Transverse colon (tissue), 4 donors: ENCODE measurements around the gene ACTN4. TPM values are rescaled to one million over a fixed set of nuclear protein-coding genes. Genes with fewer than 3 reads are reported as not detected.
"Not testable (repeated sequence)": the region's sequence is repeated elsewhere in the genome, so short reads cannot be mapped to it uniquely, and the experiment has no call there.

Experiments
- DNase-seq: peaks from one replicate; pipeline ENCODE4 v3.0.0-alpha.2; 2019
- H3K27ac ChIP-seq, 4 donors: fragments of 200-600 bp; sonication (generic); 2 replicates each; pipeline ENCODE4 v1.5.1; 2016 to 2018; ENCODE audit warnings: inconsistent platforms in 4 of 4
- H3K27me3 ChIP-seq: fragments of 200-600 bp; sonication (generic); 2 replicates; pipeline ENCODE4 v1.5.1; 2017; ENCODE audit warnings: inconsistent platforms
- H3K36me3 ChIP-seq, 4 donors: fragments of 200-600 bp; sonication (generic); 2 replicates each; pipeline ENCODE4 v1.5.1; 2017 to 2019; ENCODE audit warnings: inconsistent platforms in 4 of 4
- H3K4me1 ChIP-seq, 4 donors: fragments of 200-600 bp; sonication (generic); 2 replicates each; pipeline ENCODE4 v1.5.1; 2017 to 2020; ENCODE audit warnings: inconsistent platforms in 4 of 4
- H3K4me3 ChIP-seq, 4 donors: fragments of 200-600 bp; sonication (generic); 1 replicate in 1 of 4; 2 replicates in 3 of 4; pipeline versions ENCODE4 v1.5.1 to v1.6.1; 2017 to 2019; ENCODE audit warnings: inconsistent platforms in 4 of 4
- H3K9me3 ChIP-seq, 2 donors: fragments of 200-600 bp; sonication (generic); 2 replicates each; pipeline ENCODE4 v1.5.1; 2017 to 2019; ENCODE audit warnings: inconsistent platforms in 2 of 2
- EP300 ChIP-seq: sonication (generic); formaldehyde crosslinking; IDR thresholded peaks from one replicate; pipeline ENCODE4 v1.6.1; 2017; ENCODE audit warnings: antibody characterized with exemption, low read depth
- POLR2A ChIP-seq: fragments of 450-650 bp; IDR thresholded peaks from one replicate; pipeline ENCODE4 v1.6.1; 2016; ENCODE audit warnings: antibody characterized with exemption, mild to moderate bottlenecking, moderate library complexity
- POLR2AphosphoS5 ChIP-seq, 3 donors: sonication (generic); formaldehyde crosslinking; IDR thresholded peaks; one replicate each; pipeline ENCODE4 v1.6.1; 2016; ENCODE audit warnings: antibody characterized with exemption in 3 of 3
- WGBS, 2 donors: methylation state at CpG; one replicate each; pipeline ENCODE4 v1.1.5; 2018; ENCODE audit warnings: low coverage in 1 of 2; 5-methylcytosine and 5-hydroxymethylcytosine counted together
- in situ Hi-C, 4 donors: fragments of 200-750 bp; cut with MboI; loops; one replicate each; pipeline versions ENCODE4 v1.15.0 to v1.15.1; 2017; ENCODE audit warnings: low sequenced_read_pairs in 3 of 4, low pct_ligation_motif_present in 1 of 4, low pct_unique_long_range_greater_than_20kb in 1 of 4
- intact Hi-C: fragments of 100-400 bp; cut with DNase I; formaldehyde crosslinking; loops from one replicate; pipeline ENCODE4 v1.15.1; 2023; ENCODE audit warnings: low total_unique reads
- total RNA-seq, 4 donors: library from RNA; depleted of rRNA; stranded (reverse); fragments of >200 nt; gene quantifications; one replicate each; pipeline ENCODE4 v1.1.0, GENCODE V29; 2016
- TF ChIP-seq, protein P1 (sequence below), 5 experiments: fragments of 200-600 bp in 3 of 5; fragments of 450-650 bp in 2 of 5; sonication (generic) in 3 of 5; IDR thresholded peaks; 1 replicate in 2 of 5; 2 replicates in 3 of 5; pipeline ENCODE4 v1.5.1; 2016 to 2017; ENCODE audit warnings: antibody characterized with exemption in 5 of 5, inconsistent platforms in 3 of 5, mild to moderate bottlenecking in 2 of 5, moderate library complexity in 1 of 5

Gene ACTN4
- total RNA-seq, 4 donors from 2014 or later = 458 to 1,080 (median 723) TPM

DNA sequence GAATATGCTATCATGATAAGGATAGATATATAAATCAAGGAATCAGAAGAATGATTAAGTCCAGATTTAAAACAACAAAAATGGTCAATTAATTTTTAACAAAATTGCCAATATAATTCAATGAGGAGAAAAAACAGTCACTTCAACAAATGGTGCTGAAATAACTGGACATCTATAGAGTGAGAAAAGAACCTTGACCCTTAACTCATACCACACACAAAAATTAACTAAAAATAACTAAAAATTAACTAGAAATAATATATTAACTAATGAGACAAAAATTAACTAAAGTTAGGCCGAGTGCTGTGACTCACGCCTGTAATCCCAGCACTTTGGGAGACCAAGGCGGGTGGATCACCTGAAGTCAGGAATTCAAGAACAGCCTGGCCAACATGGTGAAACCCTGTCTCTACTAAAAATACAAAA lies 116.4 kb downstream of the ACTN4 start:
- intact Hi-C loops (no loop called here), in situ Hi-C loops (no loop called here)
- Histone ChIP-seq H3K4me1 (peaks cover 0 to 3% (median 0%) of the 10 kb centered on the region in 4 donors), H3K27me3 (no peaks in the 10 kb centered on the region), H3K36me3 (no peaks in the 10 kb centered on the region), H3K27ac (no peak overlapping the region), H3K9me3 (no peaks in the 10 kb centered on the region), H3K4me3 (no peak overlapping the region)
- WGBS, 2 donors = 84 to 94% methylated on average over 3 of the region's 3 CpGs
- TF ChIP-seq EP300 = no peak
- TF ChIP-seq, protein P1, sequence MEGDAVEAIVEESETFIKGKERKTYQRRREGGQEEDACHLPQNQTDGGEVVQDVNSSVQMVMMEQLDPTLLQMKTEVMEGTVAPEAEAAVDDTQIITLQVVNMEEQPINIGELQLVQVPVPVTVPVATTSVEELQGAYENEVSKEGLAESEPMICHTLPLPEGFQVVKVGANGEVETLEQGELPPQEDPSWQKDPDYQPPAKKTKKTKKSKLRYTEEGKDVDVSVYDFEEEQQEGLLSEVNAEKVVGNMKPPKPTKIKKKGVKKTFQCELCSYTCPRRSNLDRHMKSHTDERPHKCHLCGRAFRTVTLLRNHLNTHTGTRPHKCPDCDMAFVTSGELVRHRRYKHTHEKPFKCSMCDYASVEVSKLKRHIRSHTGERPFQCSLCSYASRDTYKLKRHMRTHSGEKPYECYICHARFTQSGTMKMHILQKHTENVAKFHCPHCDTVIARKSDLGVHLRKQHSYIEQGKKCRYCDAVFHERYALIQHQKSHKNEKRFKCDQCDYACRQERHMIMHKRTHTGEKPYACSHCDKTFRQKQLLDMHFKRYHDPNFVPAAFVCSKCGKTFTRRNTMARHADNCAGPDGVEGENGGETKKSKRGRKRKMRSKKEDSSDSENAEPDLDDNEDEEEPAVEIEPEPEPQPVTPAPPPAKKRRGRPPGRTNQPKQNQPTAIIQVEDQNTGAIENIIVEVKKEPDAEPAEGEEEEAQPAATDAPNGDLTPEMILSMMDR (IDR thresholded peaks at IDR 0.05) = no peak
- TF ChIP-seq POLR2AphosphoS5 (IDR thresholded peaks at IDR 0.05) = no peak
- no peak for TF ChIP-seq POLR2A
- DNase-seq = no peak

DNA sequence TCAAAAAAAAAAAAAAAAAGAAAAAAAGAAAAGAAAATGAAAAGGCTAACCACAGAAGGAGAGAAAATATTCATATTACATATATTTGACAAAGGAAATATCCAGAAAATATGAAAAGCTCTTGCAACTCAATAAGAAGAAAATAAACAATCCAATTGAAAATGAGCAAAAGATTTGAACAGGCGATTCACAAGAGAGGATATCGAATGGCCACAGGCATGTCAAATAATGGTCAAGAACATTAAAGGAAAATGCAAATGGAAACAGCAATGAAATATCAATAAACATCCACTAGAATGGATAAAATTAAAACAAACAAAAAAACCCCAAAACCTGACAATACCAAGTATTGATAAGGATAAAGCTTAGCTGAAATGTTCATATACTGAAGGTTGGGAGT lies 117.8 kb downstream of the ACTN4 start:
- Histone ChIP-seq H3K27ac (no peak overlapping the region), H3K4me3 (no peak overlapping the region), H3K36me3 (no peaks in the 10 kb centered on the region), H3K27me3 (no peaks in the 10 kb centered on the region), H3K9me3 (no peaks in the 10 kb centered on the region), H3K4me1 (peaks cover 0 to 9% (median 4%) of the 10 kb centered on the region in 4 donors)
- WGBS, 2 donors = 93 to 98% methylated on average over 2 of the region's 2 CpGs
- in situ Hi-C loops = no loop called here
- TF ChIP-seq, protein P1 (IDR thresholded peaks at IDR 0.05) = no peak
- TF ChIP-seq EP300 (no peak), POLR2AphosphoS5 (IDR thresholded peaks at IDR 0.05) (no peak)
- no peak for DNase-seq
- intact Hi-C loops = no loop called here

DNA sequence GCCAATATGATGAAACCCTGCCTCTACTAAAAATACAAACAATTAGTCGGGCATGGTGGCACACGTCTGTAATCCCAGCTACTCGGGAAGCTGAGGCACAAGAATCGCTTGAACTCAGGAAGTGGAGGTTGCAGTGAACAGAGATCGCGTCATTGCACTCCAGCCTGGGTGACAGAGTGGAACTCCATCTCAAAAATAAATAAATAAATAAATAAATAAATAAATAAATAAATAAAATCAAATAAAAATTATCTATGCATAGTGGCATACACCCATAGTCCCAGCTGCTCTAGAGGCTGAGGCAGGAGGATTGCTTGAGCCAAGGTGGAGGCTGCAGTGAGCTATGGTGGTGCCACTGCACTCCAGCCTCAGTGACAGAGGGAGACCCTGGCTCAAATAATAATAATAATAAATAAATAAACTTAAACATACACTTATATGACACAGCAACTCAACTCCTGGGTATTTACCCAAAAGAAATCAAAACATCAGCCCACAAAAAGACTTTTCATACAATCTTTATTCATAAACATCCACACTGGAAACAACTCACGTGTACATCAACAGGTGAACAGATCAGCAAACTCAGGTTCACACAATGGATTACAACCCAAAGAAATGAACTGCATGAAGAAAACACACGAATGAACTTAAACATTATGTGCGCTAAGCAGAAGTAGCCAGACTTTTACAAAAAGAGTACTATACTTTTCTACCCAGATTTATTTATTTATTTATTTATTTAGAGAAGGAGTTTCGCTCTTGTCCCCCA lies 119.0 kb downstream of the ACTN4 start:
- WGBS, 2 donors = 90 to 93% methylated on average over 4 to 10 of the region's 10 CpGs
- DNase-seq = no peak

DNA sequence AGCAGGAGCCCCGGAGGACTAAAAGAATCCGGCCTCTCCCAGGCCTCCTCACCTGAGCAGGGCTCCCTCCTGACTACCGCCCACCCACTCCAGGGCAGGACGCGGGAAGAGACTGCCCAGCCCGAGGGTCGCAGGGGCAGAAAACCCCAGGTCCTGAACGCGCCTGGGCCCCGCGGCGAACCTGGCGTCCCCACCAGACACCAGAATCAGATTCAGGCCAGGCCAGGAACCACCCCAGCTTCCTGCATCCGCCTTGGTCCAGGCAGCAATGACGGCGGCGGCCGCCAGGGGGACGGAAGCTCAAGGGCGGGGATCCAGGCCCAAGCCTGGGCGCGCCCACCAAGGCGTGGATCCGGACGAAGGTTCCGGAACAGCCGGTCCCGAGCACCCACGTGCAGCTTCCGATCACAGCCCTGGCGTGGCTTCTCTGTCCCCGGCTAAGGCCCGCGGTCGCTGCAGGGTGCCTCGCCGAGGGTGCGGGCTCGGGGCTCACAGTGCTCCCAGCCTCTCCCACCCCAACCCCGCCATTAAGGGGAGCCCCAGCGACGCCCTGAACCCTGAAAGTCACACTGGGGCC lies 122.3 kb downstream of the ACTN4 start:
- Histone ChIP-seq H3K4me1 (peaks cover 0 to 9% (median 4%) of the 10 kb centered on the region in 4 donors), H3K27me3 (no peaks in the 10 kb centered on the region), H3K9me3 (no peaks in the 10 kb centered on the region), H3K27ac (peak overlapping the region; percentile 51 to 67 (median 64)), H3K36me3 (no peaks in the 10 kb centered on the region), H3K4me3 (peak overlapping the region in 2 of 4 donors; percentile 32 to 47)
- in situ Hi-C loops (no loop called here), intact Hi-C loops (no loop called here)
- 30% methylated on average over 29 of the region's 42 CpGs; no CpG with 5 or more reads in 1 of the 2 donors for WGBS, 2 donors
- TF ChIP-seq, protein P1 (IDR thresholded peaks at IDR 0.05) = peak; percentile 70 to 98 (median 81)
- TF ChIP-seq POLR2AphosphoS5 (IDR thresholded peaks at IDR 0.05) (peak; percentile 52 to 74 (median 53)), EP300 (no peak), POLR2A (peak; percentile 29)
- peak; percentile 94 for DNase-seq

More for the DNA sequence above, 119.0 kb downstream of the ACTN4 start:
- intact Hi-C loops = no loop called here
- Histone ChIP-seq H3K27ac (no peak overlapping the region), H3K27me3 (no peaks in the 10 kb centered on the region), H3K9me3 (no peaks in the 10 kb centered on the region), H3K36me3 (no peaks in the 10 kb centered on the region), H3K4me1 (peaks cover 0 to 9% (median 4%) of the 10 kb centered on the region in 4 donors), H3K4me3 (no peak overlapping the region)
- TF ChIP-seq EP300 = no peak
- TF ChIP-seq POLR2A = no peak
- TF ChIP-seq, protein P1 (IDR thresholded peaks at IDR 0.05) = no peak
- no peak for TF ChIP-seq POLR2AphosphoS5 (IDR thresholded peaks at IDR 0.05)
- in situ Hi-C loops = no loop called here

DNA sequence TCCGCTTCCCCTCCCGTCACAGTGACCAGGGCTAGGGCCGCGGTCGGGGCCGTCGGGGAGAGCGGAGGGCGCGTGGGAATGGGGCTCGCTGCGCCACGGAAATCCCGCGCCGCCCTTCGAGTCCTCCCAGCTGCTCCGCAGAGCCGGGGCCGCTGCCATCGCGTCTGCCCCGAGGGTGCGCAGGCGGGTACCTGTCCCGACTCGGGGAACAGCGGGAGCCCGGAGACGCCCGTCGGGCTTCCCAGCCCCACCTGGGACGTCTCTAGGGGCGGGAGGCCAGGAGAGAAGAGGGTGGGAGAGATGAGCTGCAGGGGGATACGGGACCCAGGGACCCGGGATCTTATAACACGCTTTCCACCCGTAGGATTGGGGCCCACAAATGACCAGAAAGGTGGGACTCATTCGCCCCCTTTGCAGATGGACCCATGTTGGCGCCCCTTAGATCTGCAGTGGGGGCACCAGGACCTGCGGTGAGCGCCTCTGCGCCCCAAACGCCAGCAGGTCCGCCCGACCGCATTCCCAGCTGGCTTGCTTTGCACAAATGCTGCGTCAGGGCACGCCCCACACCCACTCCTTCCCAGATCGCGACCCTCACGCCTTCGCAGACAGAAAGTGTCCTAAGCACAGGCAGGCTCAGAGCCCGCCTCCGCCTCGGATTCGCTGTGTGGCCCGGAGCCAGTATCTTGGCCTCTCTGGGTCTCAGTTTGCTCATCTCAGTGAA lies 122.9 kb downstream of the ACTN4 start:
- H3K9me3 ChIP-seq, intact Hi-C loops, H3K27me3 ChIP-seq, in situ Hi-C loops, DNase-seq, H3K36me3 ChIP-seq, H3K4me1 ChIP-seq: not testable (repeated sequence)
- Histone ChIP-seq H3K27ac (peak overlapping the region in 3 of 4 donors; percentile 51 to 67 (median 67)), H3K4me3 (peak overlapping the region in 2 of 4 donors; percentile 32 to 47)
- WGBS, 2 donors = 46% methylated on average over 6 of the region's 58 CpGs; no CpG with 5 or more reads in 1 of the 2 donors

DNA sequence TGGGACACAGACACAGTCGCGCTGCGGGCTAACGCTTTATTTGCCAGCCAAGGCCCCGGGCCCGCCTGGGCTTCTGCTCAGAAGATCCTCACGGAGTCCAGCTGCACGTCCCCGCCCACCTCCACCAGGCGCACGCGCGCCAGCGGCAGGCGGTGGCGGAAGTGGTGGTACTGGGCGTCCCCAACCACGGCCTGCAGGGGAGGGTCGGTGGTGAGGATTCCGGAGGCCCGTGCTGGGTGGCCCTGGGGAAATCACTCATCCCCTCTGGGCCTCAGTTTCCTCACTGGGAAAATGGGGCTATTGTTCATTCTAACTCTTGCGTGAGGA lies 123.5 kb downstream of the ACTN4 start:
- intact Hi-C loops, H3K9me3 ChIP-seq, H3K27ac ChIP-seq, H3K4me1 ChIP-seq, H3K4me3 ChIP-seq, DNase-seq, H3K36me3 ChIP-seq, H3K27me3 ChIP-seq, in situ Hi-C loops: not testable (repeated sequence)
- no CpG with 5 or more reads among the region's 22 CpGs for WGBS, 2 donors
